Choroid plexus epithelial cell (primary cell): Measurements from ENCODE around the gene TMEM45A.

Experiments used
- DNase-seq: peaks from one replicate; pipeline ENCODE4 v3.0.0-alpha.2; 2010; ENCODE audit warnings: low read depth
- H3K4me3 ChIP-seq: 2 replicates; pipeline ENCODE4 v1.5.1; 2011; ENCODE audit warnings: low read depth, mild to moderate bottlenecking, control low read depth, low read length, moderate library complexity
- CTCF ChIP-seq: conservative IDR thresholded peaks from 2 replicates; pipeline ENCODE4 v1.5.1; 2011; ENCODE audit warnings: low read depth, mild to moderate bottlenecking, control low read depth, inconsistent platforms, low read length, moderate library complexity

Gene TMEM45A

GRCh38 chr3:100545371-100545770 is 53.0 kb downstream of the TMEM45A start:
- no peak for DNase-seq

GRCh38 chr3:100546020-100546744 is 53.8 kb downstream of the TMEM45A start:
- H3K4me3 ChIP-seq = no peak overlapping the region
- no peak for TF ChIP-seq CTCF
- DNase-seq = no peak

More at GRCh38 chr3:100545371-100545770, 53.0 kb downstream of the TMEM45A start:
- TF ChIP-seq CTCF = no peak
- no peak overlapping the region for H3K4me3 ChIP-seq

GRCh38 chr3:100548053-100548452 is 55.6 kb downstream of the TMEM45A start:
- H3K4me3 ChIP-seq = no peak overlapping the region
- DNase-seq = no peak
- no peak for TF ChIP-seq CTCF

- DNase-seq = no peak
- TF ChIP-seq CTCF = no peak
- H3K4me3 ChIP-seq = no peak overlapping the region
These were observed 61.4 kb downstream of the TMEM45A start for GRCh38 chr3:100553618-100554372.

- TF ChIP-seq CTCF = no peak
These were observed 61.9 kb downstream of the TMEM45A start for GRCh38 chr3:100554373-100554676.

GRCh38 chr3:100556673-100557310 is 64.4 kb downstream of the TMEM45A start:
- DNase-seq = peak; percentile 75
- no peak for TF ChIP-seq CTCF
- H3K4me3 ChIP-seq = no peak overlapping the region

More at GRCh38 chr3:100554373-100554676, 61.9 kb downstream of the TMEM45A start:
- H3K4me3 ChIP-seq = no peak overlapping the region
- no peak for DNase-seq
